Omental fat pad (tissue), 4 donors: ENCODE measurements around the gene SSH2. TPM values are rescaled to one million over a fixed set of nuclear protein-coding genes. Genes with fewer than 3 reads are reported as not detected.

Experiments used
- ATAC-seq: fragments of 150-250 bp; one replicate; pipeline ENCODE4 v1.9.1; 2016; ENCODE audit warnings: mild to moderate bottlenecking, moderate library complexity; ENCODE audit not compliant: low FRiP score
- DNase-seq: peaks from one replicate; pipeline ENCODE4 v3.0.0-alpha.2; 2019; ENCODE audit warnings: low spot score
- CTCF ChIP-seq, 3 donors: fragments of 450-650 bp; IDR thresholded peaks; one replicate each; pipeline ENCODE4 v1.5.1; 2016 to 2017; ENCODE audit warnings: antibody characterized with exemption in 3 of 3, mild to moderate bottlenecking in 3 of 3, moderate library complexity in 2 of 3
- total RNA-seq, 4 donors: library from RNA; depleted of rRNA; stranded (reverse); fragments of >200 nt; gene quantifications; one replicate each; pipeline ENCODE4 v1.1.0, GENCODE V29; 2016

Gene SSH2
- total RNA-seq, 4 donors from 2014 or later, result 25.1 to 88.0 (median 35.8) TPM

- TF ChIP-seq CTCF (IDR thresholded peaks at IDR 0.05), result no peak
- DNase-seq, result no peak
These were observed 212.2 kb downstream of the SSH2 start for GRCh38 chr17:29717817-29718216.

GRCh38 chr17:29716566-29716965, 213.5 kb downstream of the SSH2 start:
- TF ChIP-seq CTCF (IDR thresholded peaks at IDR 0.05), result no peak
- no peak for DNase-seq
- ATAC-seq, result no peak

More at GRCh38 chr17:29717817-29718216, 212.2 kb downstream of the SSH2 start:
- ATAC-seq, result no peak

GRCh38 chr17:29715680-29716079, 214.3 kb downstream of the SSH2 start:
- DNase-seq, result no peak
- TF ChIP-seq CTCF (IDR thresholded peaks at IDR 0.05), result no peak
- ATAC-seq, result no peak

GRCh38 chr17:29714146-29714545, 215.9 kb downstream of the SSH2 start:
- ATAC-seq, result no peak
- no peak for TF ChIP-seq CTCF (IDR thresholded peaks at IDR 0.05)

GRCh38 chr17:29713626-29714025, 216.4 kb downstream of the SSH2 start:
- DNase-seq, result no peak
- no peak for ATAC-seq
- no peak for TF ChIP-seq CTCF (IDR thresholded peaks at IDR 0.05)

More at GRCh38 chr17:29714146-29714545, 215.9 kb downstream of the SSH2 start:
- no peak for DNase-seq

GRCh38 chr17:29711588-29712385, 218.2 kb downstream of the SSH2 start:
- ATAC-seq (no peak), DNase-seq (no peak)
- no peak for TF ChIP-seq CTCF (IDR thresholded peaks at IDR 0.05)

- DNase-seq, result no peak
- TF ChIP-seq CTCF (IDR thresholded peaks at IDR 0.05), result no peak
- ATAC-seq, result peak; percentile 43
These were observed 219.1 kb downstream of the SSH2 start for GRCh38 chr17:29710891-29711418.
